DND-41 (cell line): Measurements from ENCODE around the gene METTL9.
"Not testable (repeated sequence)": the region's sequence is repeated elsewhere in the genome, so short reads cannot be mapped to it uniquely, and the experiment has no call there.

Source experiments
- ATAC-seq: fragments of 200-7000 bp; cut with Tn5 transposase; 3 replicates; pipeline ENCODE4 v1.9.1; 2021; ENCODE audit warnings: low read depth; ENCODE audit not compliant: insufficient read depth
- DNase-seq: peaks from one replicate; pipeline ENCODE4 v3.0.0-alpha.2; 2020
- H2AFZ ChIP-seq: 2 replicates; pipeline ENCODE4 v1.6.0; 2012; ENCODE audit warnings: low read depth, low read length
- H3K27ac ChIP-seq: 2 replicates; pipeline ENCODE4 v1.5.1; 2012; ENCODE audit warnings: low read length, inconsistent platforms
- H3K27me3 ChIP-seq: fragments of 200-600 bp; sonication (generic); 2 replicates; pipeline ENCODE4 v1.6.0; 2012; ENCODE audit warnings: low read length, mild to moderate bottlenecking, inconsistent platforms; ENCODE audit not compliant: insufficient read depth, poor library complexity
- H3K36me3 ChIP-seq: 2 replicates; pipeline ENCODE4 v1.5.1; 2012; ENCODE audit warnings: low read length, inconsistent platforms; ENCODE audit not compliant: insufficient read depth
- H3K4me1 ChIP-seq: 2 replicates; pipeline ENCODE4 v1.5.1; 2012; ENCODE audit warnings: mild to moderate bottlenecking, low read length; ENCODE audit not compliant: insufficient read depth
- H3K4me2 ChIP-seq: 2 replicates; pipeline ENCODE4 v1.6.0; 2012; ENCODE audit warnings: mild to moderate bottlenecking, moderate library complexity, low read length, inconsistent platforms; ENCODE audit not compliant: insufficient read depth
- H3K4me3 ChIP-seq, 2 experiments: fragments of 200-600 bp in 1 of 2; shearing (Covaris generic) in 1 of 2; 2 replicates each; pipeline ENCODE4 v1.5.1; 2012 to 2016; ENCODE audit warnings: inconsistent platforms in 2 of 2, low read length in 2 of 2, mild to moderate bottlenecking in 2 of 2, low read depth in 1 of 2, moderate library complexity in 1 of 2
- H3K79me2 ChIP-seq: 2 replicates; pipeline ENCODE4 v1.6.0; 2012; ENCODE audit warnings: low read length, inconsistent platforms; ENCODE audit not compliant: insufficient read depth
- H3K9ac ChIP-seq: 2 replicates; pipeline ENCODE4 v1.6.0; 2012; ENCODE audit warnings: low read depth, mild to moderate bottlenecking, inconsistent platforms, low read length, moderate library complexity
- H3K9me3 ChIP-seq: 2 replicates; pipeline ENCODE4 v1.5.1; 2012; ENCODE audit warnings: low read length, moderate library complexity, mild to moderate bottlenecking, inconsistent platforms; ENCODE audit not compliant: insufficient read depth, severe bottlenecking
- H4K20me1 ChIP-seq: 2 replicates; pipeline ENCODE4 v1.6.0; 2012; ENCODE audit warnings: low read length; ENCODE audit not compliant: insufficient read depth
- CTCF ChIP-seq: IDR thresholded peaks from 2 replicates; pipeline ENCODE4 v1.5.1; 2012; ENCODE audit warnings: borderline replicate concordance, low read length, moderate library complexity, mild to moderate bottlenecking; ENCODE audit not compliant: poor library complexity, severe bottlenecking; ENCODE audit errors: extremely low read depth
- EZH2 ChIP-seq: IDR thresholded peaks from 3 replicates; pipeline ENCODE4 v1.6.1; 2012; ENCODE audit warnings: borderline replicate concordance, low read depth, mild to moderate bottlenecking, moderate library complexity, low read length, inconsistent platforms; ENCODE audit not compliant: severe bottlenecking

Gene METTL9

GRCh38 chr16:21666772-21667171, 67.4 kb downstream of the METTL9 start:
- Histone ChIP-seq H3K4me2 (no peak overlapping the region), H3K27me3 (peaks cover 3% of the 10 kb centered on the region), H3K9ac (no peak overlapping the region), H3K4me3 (no peak overlapping the region), H3K9me3 (no peaks in the 10 kb centered on the region), H3K27ac (no peak overlapping the region), H3K79me2 (no peaks in the 10 kb centered on the region), H3K36me3 (no peaks in the 10 kb centered on the region), H2AFZ (no peak overlapping the region), H3K4me1 (no peaks in the 10 kb centered on the region; the same call in 1 of the 2 replicates), H4K20me1 (no peaks in the 10 kb centered on the region)
- TF ChIP-seq CTCF (no peak), EZH2 (no peak)
- DNase-seq (no peak), ATAC-seq (no peak)

GRCh38 chr16:21667575-21667974, 68.2 kb downstream of the METTL9 start:
- Histone ChIP-seq H3K4me2 (no peak overlapping the region), H3K36me3 (no peaks in the 10 kb centered on the region), H3K9ac (no peak overlapping the region), H3K79me2 (no peaks in the 10 kb centered on the region), H3K4me3 (no peak overlapping the region), H3K27ac (no peak overlapping the region), H3K9me3 (no peaks in the 10 kb centered on the region), H3K27me3 (peaks cover 3% of the 10 kb centered on the region), H3K4me1 (no peaks in the 10 kb centered on the region), H2AFZ (no peak overlapping the region), H4K20me1 (no peaks in the 10 kb centered on the region)
- no peak for DNase-seq
- TF ChIP-seq EZH2 (no peak), CTCF (no peak)
- no peak for ATAC-seq

GRCh38 chr16:21673469-21673868, 74.1 kb downstream of the METTL9 start:
- Histone ChIP-seq H3K4me1 (no peaks in the 10 kb centered on the region), H3K79me2 (no peaks in the 10 kb centered on the region), H3K9me3 (no peaks in the 10 kb centered on the region), H3K4me2 (no peak overlapping the region), H4K20me1 (no peaks in the 10 kb centered on the region), H3K27ac (no peak overlapping the region), H3K4me3 (no peak overlapping the region), H3K27me3 (peaks cover 3% of the 10 kb centered on the region), H3K9ac (no peak overlapping the region), H3K36me3 (no peaks in the 10 kb centered on the region), H2AFZ (no peak overlapping the region)
- no peak for TF ChIP-seq CTCF
- TF ChIP-seq EZH2: no peak
- no peak for DNase-seq
- ATAC-seq: no peak

GRCh38 chr16:21674456-21674855, 75.1 kb downstream of the METTL9 start:
- not testable (repeated sequence) for H3K79me2 ChIP-seq, H2AFZ ChIP-seq, H3K27me3 ChIP-seq, H3K9me3 ChIP-seq, H3K4me2 ChIP-seq, DNase-seq, H3K36me3 ChIP-seq, H4K20me1 ChIP-seq, H3K4me1 ChIP-seq, ATAC-seq, H3K4me3 ChIP-seq, H3K9ac ChIP-seq, H3K27ac ChIP-seq

GRCh38 chr16:21680714-21681113, 81.3 kb downstream of the METTL9 start:
- DNase-seq, ATAC-seq, H4K20me1 ChIP-seq, H3K4me3 ChIP-seq, H2AFZ ChIP-seq, H3K79me2 ChIP-seq, H3K9me3 ChIP-seq, H3K4me1 ChIP-seq, H3K36me3 ChIP-seq, H3K4me2 ChIP-seq, H3K9ac ChIP-seq, H3K27ac ChIP-seq, H3K27me3 ChIP-seq: not testable (repeated sequence)
